Transverse colon (tissue), 3 donors: Measurements from ENCODE around the gene COG5.

ENCODE experiments used
- CTCF ChIP-seq, 5 experiments: fragments of 200-600 bp in 3 of 5; fragments of 450-650 bp in 2 of 5; sonication (generic) in 3 of 5; IDR thresholded peaks; 1 replicate in 2 of 5; 2 replicates in 3 of 5; pipeline ENCODE4 v1.5.1; 2016 to 2017; ENCODE audit warnings: antibody characterized with exemption in 5 of 5, inconsistent platforms in 3 of 5, mild to moderate bottlenecking in 2 of 5, moderate library complexity in 1 of 5
- POLR2A ChIP-seq: fragments of 450-650 bp; IDR thresholded peaks from one replicate; pipeline ENCODE4 v1.6.1; 2016; ENCODE audit warnings: antibody characterized with exemption, mild to moderate bottlenecking, moderate library complexity

GRCh38 chr7:107479303-107479702 is 84.4 kb downstream of the COG5 start:
- TF ChIP-seq CTCF (IDR thresholded peaks at IDR 0.05): no peak
- TF ChIP-seq POLR2A: no peak
